G401 (cell line): ENCODE data around the gene TMEM204. TPM values are rescaled to one million over a fixed set of nuclear protein-coding genes. Genes with fewer than 3 reads are reported as not detected.

Experiments
- DNase-seq: peaks from one replicate; pipeline ENCODE4 v3.0.0-alpha.2; 2015; ENCODE audit warnings: low spot score
- in situ Hi-C: cut with HindIII; loops from 2 replicates; pipeline ENCODE4 v1.10.0; 2016; ENCODE audit warnings: low sequenced_read_pairs, mixed read lengths
- total RNA-seq: library from RNA; depleted of rRNA; stranded (reverse); fragments of >200 nt; shearing (Covaris generic); gene quantifications from 2 replicates; pipeline ENCODE4 v1.2.3, GENCODE V29; 2014

Gene TMEM204
- total RNA-seq, 1 experiment from 2014 or later, result not detected

GRCh38 chr16:1498899-1499676 is 34.4 kb upstream of the TMEM204 start:
- no peak for DNase-seq
- in situ Hi-C loops, result no loop called here

- in situ Hi-C loops, result no loop called here
- DNase-seq, result no peak
Observed at GRCh38 chr16:1499756-1500464, 33.6 kb upstream of the TMEM204 start.

- in situ Hi-C loops, result no loop called here
- no peak for DNase-seq
Observed at GRCh38 chr16:1500465-1501150, 32.9 kb upstream of the TMEM204 start.

DNA sequence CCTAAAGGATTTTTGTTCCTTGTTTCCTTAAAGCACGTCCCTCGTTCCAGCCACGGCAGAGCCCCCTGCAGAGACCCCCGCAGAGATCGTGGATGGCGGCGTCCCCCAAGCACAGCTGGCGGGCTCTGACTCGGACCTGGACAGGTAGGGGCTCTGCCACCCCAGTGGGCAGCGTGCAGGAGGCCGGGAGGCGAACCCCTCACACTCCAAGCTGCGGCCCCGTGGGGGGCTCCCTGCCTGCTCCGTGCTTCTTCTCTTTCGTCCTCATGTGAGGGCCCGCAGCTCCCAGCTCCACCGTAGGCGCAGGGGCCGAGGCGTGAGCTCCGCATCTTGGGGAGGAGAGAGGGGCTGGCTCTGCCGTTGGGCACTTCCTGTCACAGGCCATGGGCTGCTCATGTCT is 31.8 kb upstream of the TMEM204 start:
- in situ Hi-C loops, result no loop called here
- DNase-seq, result no peak

GRCh38 chr16:1502092-1503004 is 31.1 kb upstream of the TMEM204 start:
- DNase-seq, result no peak
- in situ Hi-C loops, result no loop called here

GRCh38 chr16:1503110-1503955 is 30.1 kb upstream of the TMEM204 start:
- DNase-seq, result no peak
- in situ Hi-C loops, result no loop called here

- DNase-seq, result no peak
Observed at GRCh38 chr16:1505073-1505844, 28.2 kb upstream of the TMEM204 start.

GRCh38 chr16:1505912-1506311 is 27.6 kb upstream of the TMEM204 start:
- DNase-seq, result no peak
- in situ Hi-C loops, result no loop called here

More at GRCh38 chr16:1505073-1505844, 28.2 kb upstream of the TMEM204 start:
- in situ Hi-C loops, result no loop called here

DNA sequence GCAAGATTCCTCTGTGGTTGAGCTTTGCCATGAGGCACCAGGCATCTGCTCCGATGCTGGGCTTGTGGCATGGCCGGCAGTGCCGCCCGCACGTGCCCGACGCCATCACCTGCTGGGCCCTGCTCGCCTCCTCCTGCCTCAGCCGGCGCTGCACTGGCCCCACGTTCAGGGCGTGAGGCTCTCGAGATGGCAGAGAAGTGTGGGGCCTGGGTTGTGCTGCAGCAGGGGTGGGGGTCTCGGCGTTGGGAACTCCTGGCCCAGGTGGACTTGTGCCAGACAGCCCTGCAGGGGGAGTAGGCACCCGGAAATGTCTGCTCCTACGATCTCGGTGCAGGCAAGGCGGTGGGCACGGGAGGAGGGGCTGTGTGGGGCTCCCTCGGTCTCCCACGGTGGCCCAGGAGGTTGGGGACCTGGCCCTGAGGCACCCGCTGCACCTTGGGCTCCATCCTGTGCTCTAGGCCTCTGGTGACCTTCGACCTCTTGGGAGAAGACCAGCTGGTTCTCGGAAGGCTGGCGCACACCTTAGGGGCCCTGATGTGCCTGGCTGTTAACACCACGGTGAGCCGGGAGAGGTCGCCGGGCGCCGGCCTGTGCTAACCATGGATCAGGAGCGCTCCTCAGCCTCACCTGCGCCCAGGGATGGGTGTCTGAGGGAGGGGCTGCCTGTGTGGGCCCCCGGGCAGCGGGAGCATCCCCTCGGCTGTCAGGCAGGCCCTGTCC is 26.8 kb upstream of the TMEM204 start:
- peak; percentile 60 for DNase-seq
- in situ Hi-C loops, result no loop called here

GRCh38 chr16:1508494-1509187 is 24.8 kb upstream of the TMEM204 start:
- DNase-seq, result no peak
- in situ Hi-C loops, result no loop called here

GRCh38 chr16:1509307-1510221 is 23.9 kb upstream of the TMEM204 start:
- peak; percentile 87 for DNase-seq
- in situ Hi-C loops, result no loop called here

GRCh38 chr16:1510272-1510671 is 23.2 kb upstream of the TMEM204 start:
- in situ Hi-C loops, result no loop called here
- DNase-seq, result no peak

GRCh38 chr16:1510941-1511351 is 22.5 kb upstream of the TMEM204 start:
- no peak for DNase-seq
- in situ Hi-C loops, result no loop called here

DNA sequence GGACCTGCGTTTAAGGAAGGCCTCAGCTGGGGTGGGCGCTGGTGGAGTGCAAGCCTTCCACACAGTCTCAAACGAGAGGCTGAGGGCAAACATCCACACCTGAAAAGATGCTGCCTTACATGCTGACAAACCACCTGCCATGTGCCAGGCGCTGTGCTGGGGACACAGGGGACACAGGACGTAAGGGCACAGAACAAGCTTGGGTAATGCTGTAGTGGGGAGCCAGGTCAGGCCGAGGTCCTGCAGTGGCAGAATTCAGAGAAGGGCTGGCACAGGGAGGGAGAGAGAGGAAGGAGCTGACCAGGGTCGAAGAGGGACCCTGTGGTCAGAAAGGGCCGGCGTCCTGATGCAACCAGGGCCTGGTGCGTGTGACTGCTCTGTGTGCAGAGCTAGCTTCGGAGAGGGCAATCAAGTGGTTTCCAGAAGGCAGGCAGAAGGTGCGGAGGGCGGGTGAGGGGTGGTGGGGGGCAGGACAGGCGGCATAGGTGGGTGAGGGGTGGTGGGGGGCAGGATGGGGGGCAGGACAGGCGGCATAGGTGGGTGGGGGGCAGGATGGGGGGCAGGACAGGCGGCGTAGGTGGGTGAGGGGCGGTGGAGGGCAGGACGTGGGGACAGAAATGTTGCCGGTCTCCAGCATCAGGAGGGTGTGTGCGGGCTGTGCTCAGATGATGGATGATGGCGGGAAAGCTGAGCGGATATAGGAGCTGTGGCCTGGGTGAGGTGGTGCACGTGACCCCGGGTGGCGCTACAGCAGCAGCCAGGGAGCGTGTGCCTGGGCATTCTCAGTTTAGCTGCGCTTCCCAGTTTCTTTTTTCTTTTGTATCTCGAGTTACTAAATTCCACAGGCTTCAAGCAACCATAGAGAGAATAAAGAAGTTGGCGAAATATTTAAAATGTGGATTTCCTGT is 21.6 kb upstream of the TMEM204 start:
- in situ Hi-C loops, result no loop called here
- DNase-seq, result no peak
